Measurements from ENCODE around the gene NOL12.

The NOL12 gene

DNA sequence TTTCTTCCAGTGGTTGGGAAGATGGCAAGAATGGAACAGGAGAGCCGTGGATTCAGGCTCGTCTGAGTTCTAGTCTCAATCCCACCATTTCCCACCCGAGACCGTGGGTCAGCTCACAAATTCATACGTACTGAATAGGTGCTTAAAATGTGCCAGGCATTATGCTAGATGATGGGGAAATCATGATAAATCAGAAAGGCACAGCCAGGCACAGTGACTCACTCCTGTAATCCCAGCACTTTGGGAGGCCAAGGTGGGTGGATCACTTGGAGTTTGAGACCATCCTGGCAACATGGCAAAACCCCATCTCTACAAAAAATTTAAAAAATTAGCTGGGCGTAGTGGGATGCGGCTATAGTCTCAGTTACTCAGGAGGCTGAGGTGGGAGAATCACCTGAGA, 17.8 kb downstream of the NOL12 start:
- H3K4me3 ChIP-seq (ENCODE audit: low read length), result no peak overlapping the region
- no peaks in the 10 kb centered on the region for H3K9me2 ChIP-seq (replicated peaks; ENCODE audit: insufficient read depth, low read length)
- no peaks in the 10 kb centered on the region for H3K4me1 ChIP-seq (ENCODE audit: low read length)
- no peaks in the 10 kb centered on the region for H3F3A ChIP-seq (ENCODE audit: insufficient read depth, low read length)
- TF ChIP-seq, protein P1, sequence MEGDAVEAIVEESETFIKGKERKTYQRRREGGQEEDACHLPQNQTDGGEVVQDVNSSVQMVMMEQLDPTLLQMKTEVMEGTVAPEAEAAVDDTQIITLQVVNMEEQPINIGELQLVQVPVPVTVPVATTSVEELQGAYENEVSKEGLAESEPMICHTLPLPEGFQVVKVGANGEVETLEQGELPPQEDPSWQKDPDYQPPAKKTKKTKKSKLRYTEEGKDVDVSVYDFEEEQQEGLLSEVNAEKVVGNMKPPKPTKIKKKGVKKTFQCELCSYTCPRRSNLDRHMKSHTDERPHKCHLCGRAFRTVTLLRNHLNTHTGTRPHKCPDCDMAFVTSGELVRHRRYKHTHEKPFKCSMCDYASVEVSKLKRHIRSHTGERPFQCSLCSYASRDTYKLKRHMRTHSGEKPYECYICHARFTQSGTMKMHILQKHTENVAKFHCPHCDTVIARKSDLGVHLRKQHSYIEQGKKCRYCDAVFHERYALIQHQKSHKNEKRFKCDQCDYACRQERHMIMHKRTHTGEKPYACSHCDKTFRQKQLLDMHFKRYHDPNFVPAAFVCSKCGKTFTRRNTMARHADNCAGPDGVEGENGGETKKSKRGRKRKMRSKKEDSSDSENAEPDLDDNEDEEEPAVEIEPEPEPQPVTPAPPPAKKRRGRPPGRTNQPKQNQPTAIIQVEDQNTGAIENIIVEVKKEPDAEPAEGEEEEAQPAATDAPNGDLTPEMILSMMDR (IDR thresholded peaks at IDR 0.05; ENCODE audit: low read length), result no peak
- no peak for TF ChIP-seq EZH2 (optimal IDR thresholded peaks at IDR 0.05; ENCODE audit: low read depth, low read length)
- no peak for TF ChIP-seq EZH2phosphoT487 (IDR thresholded peaks at IDR 0.05; ENCODE audit: low read length)
- no peaks in the 10 kb centered on the region for H3K27me3 ChIP-seq (replicated peaks; ENCODE audit: insufficient read depth, low read length)
- H3K4me2 ChIP-seq (ENCODE audit: low read depth, low read length), result no peak overlapping the region
- no peaks in the 10 kb centered on the region for H4K20me1 ChIP-seq (ENCODE audit: insufficient read depth, low read length)
- DNase-seq, result no peak
- no peaks in the 10 kb centered on the region for H3K9me3 ChIP-seq (replicated peaks; ENCODE audit: insufficient read depth, low read length)
- H3K36me3 ChIP-seq (replicated peaks; ENCODE audit: insufficient read depth, low read length), result no peaks in the 10 kb centered on the region
- no peak overlapping the region for H3K9ac ChIP-seq (ENCODE audit: low read length)
- no peak overlapping the region for H3K27ac ChIP-seq (ENCODE audit: low read length)
- no peaks in the 10 kb centered on the region for H3K79me2 ChIP-seq (ENCODE audit: low read length)
- H2AFZ ChIP-seq (ENCODE audit: low read length), result no peak overlapping the region

DNA sequence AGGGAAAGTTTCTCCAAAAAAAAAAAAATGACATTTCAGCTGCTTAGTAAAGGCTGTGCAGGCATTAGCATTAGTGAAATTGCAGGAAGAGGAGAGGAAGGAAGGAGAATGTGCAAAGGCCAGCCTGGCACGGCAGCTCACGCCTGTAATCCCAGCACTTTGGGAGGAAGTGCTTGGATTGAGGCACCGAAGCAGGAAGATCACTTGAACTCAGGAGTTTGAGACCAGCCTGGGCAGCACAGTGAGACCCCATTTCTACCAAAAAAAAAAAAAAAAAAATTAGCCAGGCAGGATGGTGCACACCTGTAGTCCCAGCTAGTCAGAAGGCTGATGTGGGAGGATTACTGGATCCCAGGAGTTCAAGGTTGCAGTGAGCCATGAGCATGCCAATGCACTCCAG, 18.5 kb downstream of the NOL12 start:
- H3K4me3 ChIP-seq (ENCODE audit: low read length), result no peak overlapping the region
- H3K4me2 ChIP-seq (ENCODE audit: low read depth, low read length), result no peak overlapping the region
- DNase-seq, result no peak
- no peaks in the 10 kb centered on the region for H3K36me3 ChIP-seq (replicated peaks; ENCODE audit: insufficient read depth, low read length)
- no peaks in the 10 kb centered on the region for H3K9me3 ChIP-seq (replicated peaks; ENCODE audit: insufficient read depth, low read length)
- H3F3A ChIP-seq (ENCODE audit: insufficient read depth, low read length), result no peaks in the 10 kb centered on the region
- no peaks in the 10 kb centered on the region for H3K27me3 ChIP-seq (replicated peaks; ENCODE audit: insufficient read depth, low read length)
- H3K4me1 ChIP-seq (ENCODE audit: low read length), result no peaks in the 10 kb centered on the region
- no peaks in the 10 kb centered on the region for H3K79me2 ChIP-seq (ENCODE audit: low read length)
- H3K9ac ChIP-seq (ENCODE audit: low read length), result no peak overlapping the region
- no peak overlapping the region for H2AFZ ChIP-seq (ENCODE audit: low read length)
- no peaks in the 10 kb centered on the region for H3K9me2 ChIP-seq (replicated peaks; ENCODE audit: insufficient read depth, low read length)
- H3K27ac ChIP-seq (ENCODE audit: low read length), result no peak overlapping the region
- TF ChIP-seq EZH2phosphoT487 (IDR thresholded peaks at IDR 0.05; ENCODE audit: low read length), result no peak
- no peak for TF ChIP-seq EZH2 (optimal IDR thresholded peaks at IDR 0.05; ENCODE audit: low read depth, low read length)
- TF ChIP-seq, protein P1 (IDR thresholded peaks at IDR 0.05; ENCODE audit: low read length), result no peak
- no peaks in the 10 kb centered on the region for H4K20me1 ChIP-seq (ENCODE audit: insufficient read depth, low read length)

DNA sequence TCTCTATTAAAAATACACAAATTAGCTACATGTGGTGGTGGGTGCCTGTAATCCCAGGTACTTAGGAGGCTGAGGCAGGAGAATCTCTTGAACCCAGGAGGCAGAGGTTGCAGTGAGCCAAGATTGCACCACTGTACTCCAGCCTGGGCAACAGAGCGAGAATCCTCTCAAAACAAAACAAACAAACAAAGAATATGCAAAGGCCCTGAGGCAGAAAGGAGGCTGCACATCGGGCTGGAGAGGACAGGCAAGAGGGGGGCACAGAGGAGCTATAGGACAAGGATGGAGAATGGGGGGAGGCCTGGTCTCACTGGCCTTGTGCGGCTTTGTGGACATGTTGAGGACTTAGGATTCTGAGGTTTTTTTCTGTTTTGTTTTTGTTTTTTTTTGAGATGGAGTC, 19.1 kb downstream of the NOL12 start:
- H3K36me3 ChIP-seq (replicated peaks; ENCODE audit: insufficient read depth, low read length), result no peaks in the 10 kb centered on the region
- H3K9me2 ChIP-seq (replicated peaks; ENCODE audit: insufficient read depth, low read length), result no peaks in the 10 kb centered on the region
- no peaks in the 10 kb centered on the region for H3K27me3 ChIP-seq (replicated peaks; ENCODE audit: insufficient read depth, low read length)
- DNase-seq, result no peak
- no peak overlapping the region for H3K27ac ChIP-seq (ENCODE audit: low read length)
- H3K9me3 ChIP-seq (replicated peaks; ENCODE audit: insufficient read depth, low read length), result no peaks in the 10 kb centered on the region
- no peaks in the 10 kb centered on the region for H4K20me1 ChIP-seq (ENCODE audit: insufficient read depth, low read length)
- no peak overlapping the region for H3K4me2 ChIP-seq (ENCODE audit: low read depth, low read length)
- TF ChIP-seq EZH2phosphoT487 (IDR thresholded peaks at IDR 0.05; ENCODE audit: low read length), result no peak
- TF ChIP-seq, protein P1 (IDR thresholded peaks at IDR 0.05; ENCODE audit: low read length), result no peak
- TF ChIP-seq EZH2 (optimal IDR thresholded peaks at IDR 0.05; ENCODE audit: low read depth, low read length), result no peak
- no peak overlapping the region for H3K9ac ChIP-seq (ENCODE audit: low read length)
- no peaks in the 10 kb centered on the region for H3K4me1 ChIP-seq (ENCODE audit: low read length)
- H2AFZ ChIP-seq (ENCODE audit: low read length), result no peak overlapping the region
- H3K4me3 ChIP-seq (ENCODE audit: low read length), result no peak overlapping the region
- H3K79me2 ChIP-seq (ENCODE audit: low read length), result no peaks in the 10 kb centered on the region
- no peaks in the 10 kb centered on the region for H3F3A ChIP-seq (ENCODE audit: insufficient read depth, low read length)

All from MM.1S (cell line).